GM13977 (cell line): ENCODE results near the gene HOMEZ.
A peak's percentile ranks its signal among the peaks of the same experiment; 100 is the strongest.
"Not testable (repeated sequence)": the region's sequence is repeated elsewhere in the genome, so short reads cannot be mapped to it uniquely, and the experiment has no call there.

Experiments
- DNase-seq: peaks from one replicate; pipeline ENCODE4 v3.0.0; 2012; ENCODE audit warnings: low spot score
- CTCF ChIP-seq: IDR thresholded peaks from 2 replicates; pipeline ENCODE4 v1.5.1; 2012; ENCODE audit warnings: mild to moderate bottlenecking, control low read depth; ENCODE audit not compliant: insufficient read depth; ENCODE audit errors: extremely low read depth, missing control alignments
- in situ Hi-C: fragments of 300-500 bp; cut with MboI; formaldehyde crosslinking; loops from one replicate; pipeline ENCODE4 v1.12.0; 2022; ENCODE audit warnings: low sequenced_read_pairs, low pct_unique_long_range_greater_than_20kb, mixed read lengths, inconsistent platforms; ENCODE audit not compliant: unreplicated experiment

The HOMEZ gene

GRCh38 chr14:23294734-23295561, 9.0 kb upstream of the HOMEZ start:
- DNase-seq = no peak
- in situ Hi-C loops = no loop called here
- peak; percentile 80 for TF ChIP-seq CTCF

GRCh38 chr14:23286902-23287479, 1.1 kb upstream of the HOMEZ start:
- no peak for DNase-seq
- in situ Hi-C loops = no loop called here
- no peak for TF ChIP-seq CTCF

GRCh38 chr14:23285530-23286019, 357 bp downstream of the HOMEZ start:
- in situ Hi-C loops = no loop called here
- TF ChIP-seq CTCF = no peak
- DNase-seq = no peak

GRCh38 chr14:23284654-23285529, 1.0 kb downstream of the HOMEZ start:
- DNase-seq = peak; percentile 63
- in situ Hi-C loops = no loop called here
- no peak for TF ChIP-seq CTCF

- in situ Hi-C loops = no loop called here
- DNase-seq = no peak
- TF ChIP-seq CTCF = no peak
These were observed 4.7 kb downstream of the HOMEZ start for GRCh38 chr14:23281247-23281646.

- in situ Hi-C loops, DNase-seq: not testable (repeated sequence)
These were observed 8.0 kb downstream of the HOMEZ start for GRCh38 chr14:23277928-23278327.

GRCh38 chr14:23277189-23277588, 8.7 kb downstream of the HOMEZ start:
- TF ChIP-seq CTCF = no peak
- DNase-seq = no peak
- in situ Hi-C loops = no loop called here
